ENCODE measurements around the gene NBPF3.
"Not testable (repeated sequence)": the region's sequence is repeated elsewhere in the genome, so short reads cannot be mapped to it uniquely, and the experiment has no call there.

DNA sequence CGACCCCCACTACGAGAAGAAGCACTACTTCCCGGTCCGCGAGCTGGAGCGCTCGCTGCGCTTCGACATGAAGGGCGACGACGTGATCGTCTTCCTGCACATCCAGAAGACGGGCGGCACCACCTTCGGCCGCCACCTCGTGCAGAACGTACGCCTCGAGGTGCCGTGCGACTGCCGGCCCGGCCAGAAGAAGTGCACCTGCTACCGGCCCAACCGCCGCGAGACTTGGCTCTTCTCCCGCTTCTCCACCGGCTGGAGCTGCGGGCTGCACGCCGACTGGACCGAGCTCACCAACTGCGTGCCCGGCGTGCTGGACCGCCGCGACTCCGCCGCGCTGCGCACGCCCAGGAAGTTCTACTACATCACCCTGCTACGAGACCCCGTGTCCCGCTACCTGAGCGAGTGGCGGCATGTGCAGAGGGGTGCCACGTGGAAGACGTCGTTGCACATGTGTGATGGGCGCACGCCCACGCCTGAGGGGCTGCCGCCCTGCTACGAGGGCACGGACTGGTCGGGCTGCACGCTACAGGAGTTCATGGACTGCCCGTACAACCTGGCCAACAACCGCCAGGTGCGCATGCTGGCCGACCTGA lies 11.4 kb upstream of the NBPF3 start:
- not testable (repeated sequence) for TF ChIP-seq HDGF, CTBP1, BHLHE40, FOXM1 (IDR thresholded peaks at IDR 0.05; ENCODE audit: borderline replicate concordance)
